Measurements from ENCODE around the gene BTBD3.

The BTBD3 gene

DNA sequence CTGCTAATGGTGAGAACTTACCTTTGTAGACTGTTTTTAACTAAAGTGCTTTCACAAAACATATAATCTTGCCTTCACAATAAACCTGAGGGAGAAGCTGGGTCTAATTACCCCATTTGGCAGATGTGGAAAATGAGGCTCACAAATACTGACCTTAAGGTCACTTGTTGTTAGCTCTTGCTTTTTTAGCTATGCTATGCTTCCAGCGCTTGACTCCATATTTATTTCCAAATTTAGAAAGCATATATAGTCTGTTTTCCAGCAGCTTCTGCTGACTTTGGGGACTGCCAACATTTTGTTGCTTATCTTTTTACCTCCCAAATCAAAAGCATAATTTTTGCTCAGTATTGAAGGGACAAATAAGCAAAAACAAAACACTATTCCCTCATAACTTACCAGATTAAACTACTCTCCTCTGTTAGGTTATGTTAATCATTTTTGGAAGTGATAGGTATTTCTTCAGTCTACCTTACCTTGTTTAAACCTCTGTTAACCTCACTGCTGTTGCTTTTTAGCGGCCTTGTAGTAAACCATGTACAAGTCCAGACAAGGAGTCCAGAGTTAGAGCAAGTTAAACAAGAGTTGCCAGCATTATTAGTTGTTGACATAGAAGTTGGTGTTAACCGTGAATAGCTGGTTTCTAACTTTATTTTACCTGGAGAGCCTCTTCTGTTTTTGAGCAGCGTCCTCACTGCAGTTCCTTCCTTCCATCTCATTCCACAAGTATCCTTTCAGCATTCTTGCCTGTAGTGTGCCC is 4.9 kb upstream of the BTBD3 start:
- DNase-seq: no peak

GRCh38 chr20:11918391-11918845 is 725 bp downstream of the BTBD3 start:
- peak in 5 of 56 donors; percentile 0 to 27 (median 16) for DNase-seq

DNA sequence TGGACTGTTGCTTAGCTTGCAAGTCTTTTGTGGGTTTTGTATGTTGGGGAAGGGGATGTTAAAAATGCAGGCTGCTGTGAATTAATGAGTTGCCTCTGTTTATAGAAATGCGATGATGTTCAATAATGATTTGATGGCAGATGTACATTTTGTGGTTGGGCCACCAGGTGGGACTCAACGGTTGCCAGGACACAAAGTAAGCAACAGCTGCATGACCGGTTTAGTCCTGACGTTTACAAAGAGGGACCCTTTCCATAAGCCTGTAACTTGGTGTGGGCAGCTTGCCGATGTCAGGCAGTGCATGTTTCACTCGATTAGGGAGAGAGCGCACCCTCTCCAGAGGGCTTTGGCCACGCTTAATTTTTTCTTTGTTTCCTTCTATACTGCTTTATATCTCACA is 1.3 kb downstream of the BTBD3 start:
- DNase-seq: peak in 21 of 56 donors; percentile 9 to 63 (median 32)

DNA sequence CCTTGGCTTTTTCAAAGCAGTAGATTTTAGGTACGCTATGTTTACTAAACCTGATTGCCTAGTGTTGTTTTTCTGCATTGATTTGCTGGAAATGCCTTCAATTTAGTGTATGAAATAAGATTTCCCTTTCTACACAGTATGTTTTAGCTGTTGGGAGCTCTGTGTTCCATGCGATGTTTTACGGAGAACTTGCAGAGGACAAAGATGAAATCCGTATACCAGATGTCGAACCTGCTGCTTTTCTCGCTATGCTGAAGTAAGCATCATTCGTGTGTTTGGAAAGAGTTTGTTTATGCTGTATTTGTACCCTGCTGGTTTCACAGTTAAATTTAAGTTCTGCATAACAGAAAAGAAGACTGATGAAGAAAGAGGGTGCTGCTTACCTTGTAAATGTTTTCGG is 1.9 kb downstream of the BTBD3 start:
- no peak for DNase-seq

- DNase-seq: no peak
These were observed 2.4 kb downstream of the BTBD3 start for GRCh38 chr20:11920083-11920482.

GRCh38 chr20:11921321-11921720 is 3.6 kb downstream of the BTBD3 start:
- peak in 1 of 56 donors; percentile 4 for DNase-seq

- peak in 1 of 56 donors; percentile 1 for DNase-seq
These were observed 4.9 kb downstream of the BTBD3 start for GRCh38 chr20:11922561-11922960.

- DNase-seq: peak in 1 of 56 donors; percentile 6
These were observed 7.2 kb downstream of the BTBD3 start for GRCh38 chr20:11924923-11925322.

DNA sequence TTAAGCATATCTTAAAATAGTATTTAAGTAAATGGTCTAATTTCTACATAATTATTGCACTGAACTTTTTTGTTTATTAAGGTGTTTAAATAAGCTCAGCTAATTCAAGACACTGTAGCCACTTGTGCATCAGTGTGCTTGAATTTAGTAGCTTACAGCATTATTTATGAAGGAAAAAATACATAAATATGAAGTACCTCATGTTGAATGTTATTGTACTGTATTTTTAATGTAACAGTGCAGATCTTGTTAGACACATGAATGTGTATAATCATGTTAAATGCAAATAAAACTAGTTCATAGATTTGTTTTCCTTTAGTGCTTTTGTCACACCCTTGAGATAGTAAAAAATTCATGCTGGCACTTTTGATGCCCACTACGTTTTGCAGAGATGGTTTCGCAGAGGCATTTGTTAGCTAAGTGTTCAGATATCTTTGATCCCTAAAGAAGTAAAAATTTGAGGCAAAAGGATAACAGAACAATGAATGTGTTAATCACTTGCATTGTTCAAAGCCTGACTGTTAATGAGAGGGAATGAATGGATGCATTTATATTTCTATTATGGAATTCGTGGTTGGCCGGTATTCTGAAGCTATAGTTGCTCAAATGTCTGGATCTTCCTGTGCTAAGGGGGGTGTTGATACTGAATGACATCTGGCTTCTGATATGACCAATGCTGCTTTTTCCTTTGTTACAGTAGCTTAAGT is 8.8 kb downstream of the BTBD3 start:
- DNase-seq: no peak

- DNase-seq: no peak
These were observed 12.3 kb downstream of the BTBD3 start for GRCh38 chr20:11929947-11930346.

DNA sequence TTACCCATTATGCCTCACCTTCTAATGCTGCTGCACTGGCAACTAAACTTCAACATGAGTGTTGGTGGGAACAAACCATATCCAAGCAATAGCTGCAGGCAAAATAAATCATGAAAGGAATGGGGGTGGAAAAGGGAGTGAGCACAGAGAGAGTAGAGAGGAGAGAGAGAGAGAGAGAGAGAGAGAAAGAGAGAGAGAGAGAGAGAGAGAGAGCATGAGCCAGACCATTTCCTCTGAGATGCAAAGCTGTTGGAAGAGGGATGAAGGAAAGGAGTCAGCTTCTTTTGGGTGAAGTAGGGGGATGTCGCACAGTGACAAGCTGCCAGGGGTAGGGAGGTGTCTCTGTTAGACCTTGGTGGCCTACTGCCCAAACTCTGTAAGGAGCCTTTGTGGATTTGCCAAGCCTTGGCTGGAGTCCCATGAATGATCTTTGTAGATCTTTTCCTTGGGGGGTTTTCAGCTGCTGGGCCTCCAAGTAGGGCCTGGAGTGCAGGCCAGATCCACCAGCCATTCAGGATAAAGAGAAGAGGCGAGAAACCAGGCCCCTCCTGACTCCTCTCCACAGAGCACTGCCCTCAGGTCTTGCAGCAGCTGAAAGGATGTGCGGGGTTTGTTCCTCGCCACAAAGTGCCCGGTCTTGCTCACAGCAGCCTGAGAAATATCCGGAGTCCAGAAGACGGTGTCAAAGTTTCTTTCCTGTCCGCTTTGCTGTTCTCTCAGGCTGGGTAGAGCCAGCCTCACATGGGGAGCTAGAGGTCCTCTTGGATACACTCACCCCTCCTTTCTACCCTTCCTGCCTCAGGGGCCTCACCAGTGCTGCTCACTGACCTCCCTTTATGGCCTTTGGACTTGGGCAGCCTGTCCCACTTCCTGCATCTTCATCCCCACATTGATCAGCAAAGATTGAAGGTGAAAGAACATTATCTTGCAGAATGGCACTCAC is 17.8 kb downstream of the BTBD3 start:
- DNase-seq: peak in 3 of 56 donors; percentile 1 to 38 (median 35)

GRCh38 chr20:11936157-11936556 is 18.5 kb downstream of the BTBD3 start:
- DNase-seq: no peak

- no peak for DNase-seq
These were observed 19.5 kb downstream of the BTBD3 start for GRCh38 chr20:11937230-11937629.

DNA sequence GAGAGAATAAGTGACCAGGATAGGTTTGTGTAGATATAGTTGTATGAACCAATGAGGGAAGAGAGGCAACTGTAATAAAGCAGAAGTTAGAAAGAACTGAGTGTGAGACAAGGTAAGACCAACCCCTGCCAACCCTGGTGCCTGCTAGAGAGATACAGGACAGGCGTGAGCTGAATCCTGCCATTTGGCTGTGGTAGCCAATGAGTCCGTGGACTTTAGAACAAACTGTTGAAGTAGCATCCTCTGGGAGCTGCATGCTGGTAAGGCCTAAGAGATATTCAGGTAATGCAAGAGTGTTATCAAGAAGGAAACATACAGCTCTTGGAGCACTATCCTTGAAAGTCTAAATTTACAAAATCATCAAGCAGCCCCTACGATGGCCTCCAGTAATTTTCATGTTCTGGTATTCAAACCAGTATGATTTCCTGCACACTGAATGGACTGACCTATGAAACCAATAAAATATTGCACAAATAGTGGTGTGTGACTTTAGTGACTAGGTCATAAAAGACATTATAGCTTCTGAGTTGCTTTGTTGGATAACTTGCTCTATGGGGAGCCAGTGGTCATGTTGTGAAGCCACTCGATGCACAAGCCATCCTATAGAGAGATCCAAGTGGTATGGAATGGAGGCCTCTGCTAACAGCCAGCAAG is 24.0 kb downstream of the BTBD3 start:
- DNase-seq: no peak

GRCh38 chr20:11943778-11944177 is 26.1 kb downstream of the BTBD3 start:
- DNase-seq: no peak

DNA sequence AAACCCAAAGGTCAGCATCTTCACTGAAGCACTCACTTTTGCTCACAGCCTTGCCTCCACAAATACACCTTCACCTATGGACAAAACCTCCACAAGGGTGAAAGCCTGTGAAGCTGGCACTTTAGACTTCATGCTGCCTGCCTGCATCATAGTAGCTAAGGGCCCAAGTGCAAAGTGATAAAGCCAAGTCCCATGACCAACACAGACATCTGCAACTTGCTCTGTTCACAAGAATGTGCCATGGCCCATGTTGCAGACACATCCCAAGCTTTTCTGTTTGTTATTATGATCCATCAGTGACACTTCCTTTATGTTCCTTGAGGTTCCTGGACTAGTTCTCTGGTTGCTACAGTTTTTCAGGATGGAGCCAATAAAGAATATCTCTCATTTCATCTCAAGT is 31.1 kb downstream of the BTBD3 start:
- no peak for DNase-seq

- no peak for DNase-seq
These were observed 32.0 kb downstream of the BTBD3 start for GRCh38 chr20:11949711-11950110.

GRCh38 chr20:11951696-11952095 is 34.0 kb downstream of the BTBD3 start:
- DNase-seq: no peak

DNA sequence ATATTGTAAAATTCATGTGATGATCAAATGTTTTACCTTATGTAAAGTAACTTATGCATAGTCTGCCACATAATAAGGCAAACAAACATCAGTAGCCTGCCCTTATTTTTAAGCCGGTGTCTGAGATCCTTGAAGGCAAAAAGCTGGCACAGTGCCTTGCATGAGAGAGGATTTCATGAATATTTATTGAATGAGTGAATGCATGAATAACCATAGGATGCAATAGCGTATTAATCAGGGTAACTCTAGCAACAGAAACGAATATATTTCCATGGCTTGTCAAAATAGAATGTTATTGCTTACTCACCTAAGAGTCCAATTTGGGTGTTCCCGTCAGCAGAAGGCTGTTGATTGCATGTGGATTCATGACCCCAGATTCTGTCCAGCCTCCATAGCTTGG is 34.9 kb downstream of the BTBD3 start:
- no peak for DNase-seq

GRCh38 chr20:11957911-11958310 is 40.2 kb downstream of the BTBD3 start:
- no peak for DNase-seq

DNA sequence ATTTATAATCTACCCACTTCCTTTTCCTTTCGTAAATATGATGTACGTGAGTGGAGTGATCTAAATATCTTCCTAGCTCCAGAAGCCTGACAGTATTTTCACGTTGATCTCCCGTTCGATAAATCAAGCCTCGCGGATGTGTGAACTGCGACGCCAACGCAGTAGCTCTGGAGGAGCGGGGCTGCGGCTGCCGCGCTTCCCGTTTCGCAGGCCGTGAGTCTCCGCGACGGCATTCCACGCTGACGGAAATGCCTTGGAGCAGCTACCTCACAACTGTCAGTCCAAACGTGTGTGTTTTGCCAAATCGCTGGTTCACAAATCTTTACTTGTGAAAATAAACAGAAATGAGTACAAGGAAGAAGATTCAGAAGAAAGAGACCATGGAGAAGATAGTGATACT is 41.2 kb downstream of the BTBD3 start:
- no peak for DNase-seq

All from amygdala (tissue), 56 donors.